H9 (cell line): ENCODE results near the gene DEPP1. TPM values are rescaled to one million over a fixed set of nuclear protein-coding genes. Genes with fewer than 3 reads are reported as not detected.

Experiments used
- DNase-seq: peaks from one replicate; pipeline ENCODE4 v3.0.0-alpha.2; 2017
- H2AFZ ChIP-seq: one replicate; pipeline ENCODE4 v1.6.1; 2013; ENCODE audit warnings: mild to moderate bottlenecking, low read length, control low read depth, moderate library complexity
- H2AK5ac ChIP-seq: 2 replicates; pipeline ENCODE4 v1.6.1; 2013; ENCODE audit warnings: low read length, control low read depth, mixed read lengths; ENCODE audit not compliant: insufficient read length
- H2BK120ac ChIP-seq: one replicate; pipeline ENCODE4 v1.6.1; 2013; ENCODE audit warnings: low read depth, mild to moderate bottlenecking, low read length, control low read depth, inconsistent platforms; ENCODE audit not compliant: poor library complexity, severe bottlenecking
- H2BK12ac ChIP-seq: 2 replicates; pipeline ENCODE4 v1.6.1; 2013; ENCODE audit warnings: low read length, control low read depth, mixed read lengths, low read depth; ENCODE audit not compliant: insufficient read length
- H2BK15ac ChIP-seq: 2 replicates; pipeline ENCODE4 v1.6.1; 2013; ENCODE audit warnings: low read depth, low read length, control low read depth
- H2BK20ac ChIP-seq: one replicate; pipeline ENCODE4 v1.6.1; 2013; ENCODE audit warnings: low read depth, mild to moderate bottlenecking, low read length, control low read depth, inconsistent platforms; ENCODE audit not compliant: poor library complexity, severe bottlenecking
- H2BK5ac ChIP-seq: 2 replicates; pipeline ENCODE4 v1.6.1; 2013; ENCODE audit warnings: low read length, control low read depth, mixed read lengths; ENCODE audit not compliant: insufficient read length
- H3K14ac ChIP-seq: 2 replicates; pipeline ENCODE4 v1.6.1; 2013; ENCODE audit warnings: low read length, control low read depth; ENCODE audit not compliant: insufficient read depth
- H3K18ac ChIP-seq: 2 replicates; pipeline ENCODE4 v1.6.1; 2013; ENCODE audit warnings: low read depth, mild to moderate bottlenecking, mixed read lengths, low read length, control low read depth; ENCODE audit not compliant: insufficient read length
- H3K23ac ChIP-seq: 2 replicates; pipeline ENCODE4 v1.6.1; 2013; ENCODE audit warnings: low read length, control low read depth, mixed read lengths, low read depth; ENCODE audit not compliant: insufficient read length
- H3K23me2 ChIP-seq: 2 replicates; pipeline ENCODE4 v1.6.1; 2013; ENCODE audit warnings: low read depth, mild to moderate bottlenecking, mixed read lengths, low read length, control low read depth; ENCODE audit not compliant: insufficient read length, poor library complexity, severe bottlenecking
- H3K27ac ChIP-seq: 2 replicates; pipeline ENCODE4 v1.5.1; 2013; ENCODE audit warnings: low read length, control low read depth, mixed read lengths, low read depth; ENCODE audit not compliant: insufficient read length
- H3K27me3 ChIP-seq: 2 replicates; pipeline ENCODE4 v1.6.1; 2013; ENCODE audit warnings: low read length, control low read depth, inconsistent platforms; ENCODE audit not compliant: insufficient read depth
- H3K4ac ChIP-seq: 2 replicates; pipeline ENCODE4 v1.6.1; 2013; ENCODE audit warnings: low read depth, mild to moderate bottlenecking, control low read depth, inconsistent platforms, low read length, moderate library complexity
- H3K4me1 ChIP-seq: 2 replicates; pipeline ENCODE4 v1.6.1; 2013; ENCODE audit warnings: low read length, control low read depth, inconsistent platforms; ENCODE audit not compliant: insufficient read depth
- H3K4me2 ChIP-seq: 2 replicates; pipeline ENCODE4 v1.6.1; 2013; ENCODE audit warnings: low read length, control low read depth, mixed read lengths; ENCODE audit not compliant: insufficient read length, insufficient read depth
- H3K56ac ChIP-seq: 2 replicates; pipeline ENCODE4 v1.6.1; 2013; ENCODE audit warnings: low read depth, mild to moderate bottlenecking, mixed read lengths, low read length, control low read depth; ENCODE audit not compliant: insufficient read length
- H3K79me1 ChIP-seq: 2 replicates; pipeline ENCODE4 v1.6.1; 2013; ENCODE audit warnings: low read depth, mild to moderate bottlenecking, moderate library complexity, low read length, control low read depth, inconsistent platforms; ENCODE audit not compliant: insufficient read depth, poor library complexity, severe bottlenecking
- H3K79me2 ChIP-seq: 2 replicates; pipeline ENCODE4 v1.6.1; 2013; ENCODE audit warnings: low read length, control low read depth, inconsistent platforms; ENCODE audit not compliant: insufficient read depth
- H3K9ac ChIP-seq: 2 replicates; pipeline ENCODE4 v1.6.1; 2013; ENCODE audit warnings: low read length, control low read depth, mixed read lengths; ENCODE audit not compliant: insufficient read length; ENCODE audit errors: extremely low read depth
- H3K9me3 ChIP-seq: one replicate; pipeline ENCODE4 v1.6.1; 2013; ENCODE audit warnings: low read depth, low read length, inconsistent platforms; ENCODE audit not compliant: control insufficient read depth
- H3T11ph ChIP-seq: one replicate; pipeline ENCODE4 v1.6.1; 2013; ENCODE audit warnings: mild to moderate bottlenecking, low read length, control low read depth, inconsistent platforms
- H4K20me1 ChIP-seq: one replicate; pipeline ENCODE4 v1.6.1; 2013; ENCODE audit not compliant: control insufficient read depth, insufficient read length, insufficient read depth
- H4K5ac ChIP-seq: 2 replicates; pipeline ENCODE4 v1.6.1; 2013; ENCODE audit warnings: low read depth, mild to moderate bottlenecking, mixed read lengths, low read length, control low read depth; ENCODE audit not compliant: insufficient read length
- H4K8ac ChIP-seq: replicated peaks from 2 replicates; pipeline ENCODE4 v1.6.1; 2013; ENCODE audit warnings: low read length, control low read depth, mixed read lengths, low read depth; ENCODE audit not compliant: insufficient read length
- H4K91ac ChIP-seq: 2 replicates; pipeline ENCODE4 v1.6.1; 2013; ENCODE audit warnings: low read depth, mild to moderate bottlenecking, moderate library complexity, mixed read lengths, low read length, control low read depth; ENCODE audit not compliant: insufficient read length
- H3K27ac Mint-ChIP-seq, 3 experiments: 2 replicates in 2 of 3; 3 replicates in 1 of 3; pipeline ENCODE4 v1.8.0; 2020 to 2021; ENCODE audit warnings: mixed read lengths in 3 of 3, mild to moderate bottlenecking in 1 of 3, moderate library complexity in 1 of 3
- H3K27me3 Mint-ChIP-seq: 2 replicates; pipeline ENCODE4 v1.8.0; 2021; ENCODE audit warnings: low read depth, mild to moderate bottlenecking, moderate library complexity, mixed read lengths
- H3K36me3 Mint-ChIP-seq, 3 experiments: 2 replicates in 2 of 3; 3 replicates in 1 of 3; pipeline ENCODE4 v1.8.0; 2020 to 2021; ENCODE audit warnings: low read depth in 3 of 3, mixed read lengths in 3 of 3; ENCODE audit not compliant: insufficient read depth in 1 of 3
- H3K4me1 Mint-ChIP-seq, 2 experiments: 2 replicates each; pipeline ENCODE4 v1.8.0; 2020; ENCODE audit warnings: mixed read lengths in 2 of 2
- H3K4me3 Mint-ChIP-seq, 2 experiments: 2 replicates in 1 of 2; 3 replicates in 1 of 2; pipeline ENCODE4 v1.8.0; 2020 to 2021; ENCODE audit warnings: mild to moderate bottlenecking in 2 of 2, mixed read lengths in 2 of 2, moderate library complexity in 1 of 2
- H3K9me3 Mint-ChIP-seq, 2 experiments: 2 replicates in 1 of 2; 3 replicates in 1 of 2; pipeline ENCODE4 v1.8.0; 2020; ENCODE audit warnings: mild to moderate bottlenecking in 2 of 2, mixed read lengths in 2 of 2, moderate library complexity in 1 of 2
- CTCF ChIP-seq: fragments of 200-600 bp; sonication (generic); conservative IDR thresholded peaks from 3 replicates; pipeline ENCODE4 v1.8.0; 2021; ENCODE audit warnings: antibody characterized with exemption, mild to moderate bottlenecking
- WGBS: extraction: QIAGEN DNeasy Blood & Tissue Kit; methylation state at CpG from one replicate; pipeline ENCODE4 v1.1.7; 2013; ENCODE audit warnings: missing lambda C conversion rate, low lambda C conversion rate, mixed read lengths; ENCODE audit not compliant: insufficient read length; ENCODE audit errors: extremely low coverage; 5-methylcytosine and 5-hydroxymethylcytosine counted together
- total RNA-seq: library from RNA; stranded (reverse); gene quantifications from 2 replicates; pipeline ENCODE4 v1.2.1, GENCODE V29; 2021

The DEPP1 gene
- total RNA-seq, 1 experiment from 2014 or later = 2.4 TPM

- H3K9me3 Mint-ChIP-seq = no peaks in the 10 kb centered on the region; a peak in 1 of 5 replicates
- no peak overlapping the region for H2BK5ac ChIP-seq
- H4K20me1 ChIP-seq = no peaks in the 10 kb centered on the region
- no peak overlapping the region for H3K27ac Mint-ChIP-seq
- no peak for TF ChIP-seq CTCF
- H3K9ac ChIP-seq = no peak overlapping the region
- H3K4ac ChIP-seq = no peak overlapping the region
- H3K79me1 ChIP-seq = no peaks in the 10 kb centered on the region
- H3K27ac ChIP-seq = no peak overlapping the region
- no peaks in the 10 kb centered on the region for H3K9me3 ChIP-seq
- no peak overlapping the region for H3T11ph ChIP-seq
- H2AFZ ChIP-seq = no peak overlapping the region
- H3K23me2 ChIP-seq = peaks cover 4% of the 10 kb centered on the region
- peaks cover 14% of the 10 kb centered on the region for H3K4me1 ChIP-seq
- H4K5ac ChIP-seq = no peak overlapping the region
- no peak overlapping the region for H2BK12ac ChIP-seq
- H3K27me3 Mint-ChIP-seq = peaks cover 4% of the 10 kb centered on the region; the same call in 1 of the 2 replicates
- no peak overlapping the region for H2BK20ac ChIP-seq
- H2AK5ac ChIP-seq = no peak overlapping the region
- H2BK15ac ChIP-seq = no peak overlapping the region
- WGBS = no CpG with 5 or more reads among the region's 7 CpGs
- peaks cover 5 to 22% (median 16%) of the 10 kb centered on the region in 3 experiments; a peak in 5 of 7 replicates for H3K36me3 Mint-ChIP-seq
- peaks cover 53% of the 10 kb centered on the region in 2 experiments for H3K4me1 Mint-ChIP-seq
- peak overlapping the region; percentile 75; the same call in 1 of the 2 replicates for H3K14ac ChIP-seq
- H3K56ac ChIP-seq = no peak overlapping the region
- peak overlapping the region; percentile 39 for H4K91ac ChIP-seq
- H4K8ac ChIP-seq = no peak overlapping the region
- DNase-seq = no peak
- no peak overlapping the region for H3K18ac ChIP-seq
- H3K27me3 ChIP-seq = no peaks in the 10 kb centered on the region
- H3K23ac ChIP-seq = no peak overlapping the region
- no peaks in the 10 kb centered on the region for H3K79me2 ChIP-seq
- H3K4me2 ChIP-seq = peak overlapping the region; percentile 80
- no peak overlapping the region for H2BK120ac ChIP-seq
- H3K4me3 Mint-ChIP-seq = peak overlapping the region; percentile 54 to 57; a peak in 4 of 5 replicates
These were observed 4.5 kb downstream of the DEPP1 start for GRCh38 chr10:44974082-44974627.
